HT1080 (cell line): ENCODE data around the gene CAMTA1. TPM values are rescaled to one million over a fixed set of nuclear protein-coding genes. Genes with fewer than 3 reads are reported as not detected.

ENCODE experiments used
- DNase-seq: peaks from one replicate; pipeline ENCODE4 v3.0.0-alpha.2; 2015; ENCODE audit warnings: low read depth
- total RNA-seq: library from RNA; depleted of rRNA; stranded (reverse); fragments of >200 nt; shearing (Covaris generic); gene quantifications from 2 replicates; pipeline ENCODE4 v1.2.3, GENCODE V29; 2014

The CAMTA1 gene
- total RNA-seq, 1 experiment from 2014 or later = 59.2 TPM

DNA sequence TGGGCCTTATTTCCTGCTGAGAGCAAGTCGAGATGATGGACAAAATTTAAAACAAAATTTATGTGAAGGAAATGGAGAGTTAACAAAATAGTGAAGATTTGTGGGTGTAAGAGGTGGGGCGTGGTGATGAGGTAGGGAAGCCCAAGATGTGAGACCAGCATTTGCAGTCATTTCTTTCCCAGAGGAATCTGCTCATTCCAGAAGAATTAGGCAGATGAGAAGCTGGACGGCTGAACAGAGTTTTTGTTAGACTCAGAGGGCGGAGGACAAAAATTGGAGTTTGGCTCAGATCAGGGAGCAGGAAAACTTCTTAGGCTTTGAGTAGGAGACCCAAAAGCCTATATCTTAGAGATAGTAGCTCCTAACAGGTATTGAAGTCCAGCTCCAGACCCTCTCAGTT lies 65.3 kb downstream of the CAMTA1 start:
- DNase-seq = no peak

GRCh38 chr1:6852136-6852890 lies 67.1 kb downstream of the CAMTA1 start:
- no peak for DNase-seq

DNA sequence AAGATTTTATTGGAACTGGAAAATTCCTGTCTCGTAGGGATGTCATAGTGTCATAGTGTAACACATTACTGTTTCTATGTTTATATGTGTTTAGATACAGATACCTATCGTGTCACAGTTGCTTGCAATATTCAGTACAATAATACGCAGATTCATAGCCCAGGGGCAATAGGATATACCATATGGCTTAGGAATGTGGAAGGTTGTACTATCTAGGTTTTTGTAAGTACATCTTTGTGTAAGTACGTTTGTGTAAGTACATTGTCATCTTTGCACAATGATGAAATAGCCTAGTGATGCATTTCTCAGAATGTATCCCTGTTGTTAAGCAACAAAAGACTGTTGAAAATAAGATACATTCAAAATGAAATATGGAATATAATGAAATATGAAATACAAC lies 68.9 kb downstream of the CAMTA1 start:
- no peak for DNase-seq

- no peak for DNase-seq
Measured at GRCh38 chr1:6857831-6858230, 72.6 kb downstream of the CAMTA1 start.

GRCh38 chr1:6858596-6858995 lies 73.3 kb downstream of the CAMTA1 start:
- no peak for DNase-seq

GRCh38 chr1:6859415-6860343 lies 74.4 kb downstream of the CAMTA1 start:
- peak; percentile 88 for DNase-seq

DNA sequence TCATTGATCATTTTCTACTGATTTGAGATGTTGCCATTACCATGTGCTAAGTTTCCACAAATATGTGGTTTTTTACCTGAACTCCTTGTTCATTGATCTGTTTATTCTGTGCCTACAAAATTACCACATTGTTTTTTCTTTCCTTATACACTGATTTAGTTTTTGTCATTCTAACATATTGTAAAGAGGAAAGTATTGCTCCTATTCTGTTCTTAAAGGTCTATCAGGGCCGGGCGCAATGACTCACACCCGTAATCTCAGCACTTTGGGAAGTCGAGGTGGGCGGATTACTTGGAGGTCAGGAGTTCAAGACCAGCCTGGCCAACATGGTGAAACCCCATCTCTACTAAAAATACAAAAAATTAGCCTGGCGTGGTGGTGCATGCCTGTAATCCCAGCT lies 75.1 kb downstream of the CAMTA1 start:
- DNase-seq = peak; percentile 65

- no peak for DNase-seq
Measured at GRCh38 chr1:6861075-6861724, 75.9 kb downstream of the CAMTA1 start.

DNA sequence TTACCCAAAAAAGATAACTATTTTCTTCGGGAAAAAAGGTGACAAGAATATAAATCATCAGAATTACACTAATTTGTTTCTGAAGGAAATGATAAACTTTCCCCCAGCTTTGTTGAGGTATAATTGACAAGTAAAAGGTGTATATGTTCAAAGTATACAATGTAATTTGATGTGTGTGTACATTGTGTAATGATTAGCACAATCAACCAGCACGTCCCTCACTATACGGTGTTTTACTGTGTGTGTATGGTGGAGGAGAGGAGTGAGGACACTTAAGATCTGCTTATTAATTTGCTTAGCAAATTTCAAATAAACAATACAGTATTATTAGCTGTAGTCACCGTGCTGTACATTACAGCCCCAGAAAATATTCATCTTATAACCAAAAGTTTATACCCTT lies 77.7 kb downstream of the CAMTA1 start:
- DNase-seq = no peak

GRCh38 chr1:6864166-6864565 lies 78.9 kb downstream of the CAMTA1 start:
- DNase-seq = peak; percentile 23

GRCh38 chr1:6866825-6867224 lies 81.6 kb downstream of the CAMTA1 start:
- no peak for DNase-seq

- no peak for DNase-seq
Measured at GRCh38 chr1:6867321-6867720, 82.1 kb downstream of the CAMTA1 start.

- no peak for DNase-seq
Measured at GRCh38 chr1:6867729-6868659, 82.7 kb downstream of the CAMTA1 start.

- DNase-seq = no peak
Measured at GRCh38 chr1:6868660-6869380, 83.6 kb downstream of the CAMTA1 start.

DNA sequence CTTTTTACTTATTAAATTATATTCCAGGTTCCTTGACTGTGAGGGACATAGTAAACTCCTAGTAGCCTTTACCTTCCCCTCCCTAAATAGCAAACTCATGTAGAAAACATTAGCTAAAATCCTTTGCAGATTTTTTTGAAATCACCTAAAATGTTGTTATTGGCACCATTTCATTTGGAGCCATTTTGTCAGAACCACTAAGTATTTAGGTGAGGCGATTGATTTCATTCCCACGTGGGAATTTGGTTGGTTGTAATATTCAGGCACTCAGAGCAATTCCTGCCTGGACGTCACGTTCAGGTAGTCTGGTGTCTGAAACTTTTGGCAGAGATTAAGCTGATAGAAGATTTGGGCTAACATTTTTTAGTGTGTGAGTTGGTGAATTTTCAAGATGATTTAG lies 84.3 kb downstream of the CAMTA1 start:
- DNase-seq = no peak

DNA sequence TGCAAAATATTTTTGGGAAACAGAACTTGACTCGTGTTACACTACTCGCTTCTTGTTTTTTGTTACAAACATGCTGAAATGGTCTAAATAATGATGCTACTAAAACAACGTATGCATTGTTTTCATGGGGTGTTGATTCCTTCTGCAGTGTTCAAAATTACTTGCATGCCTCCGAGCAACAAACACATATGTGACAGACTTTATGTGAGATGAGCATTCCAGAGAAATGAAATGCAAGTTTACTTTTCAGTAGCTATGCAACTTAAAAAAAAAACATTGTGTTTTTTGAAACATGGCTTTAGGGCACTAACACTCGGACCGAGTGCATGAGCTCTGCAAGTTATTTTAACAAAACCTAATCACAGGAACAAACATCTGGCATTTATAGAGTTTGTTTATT lies 84.8 kb downstream of the CAMTA1 start:
- no peak for DNase-seq

- no peak for DNase-seq
Measured at GRCh38 chr1:6870571-6870970, 85.3 kb downstream of the CAMTA1 start.

- no peak for DNase-seq
Measured at GRCh38 chr1:6871300-6871972, 86.2 kb downstream of the CAMTA1 start.

DNA sequence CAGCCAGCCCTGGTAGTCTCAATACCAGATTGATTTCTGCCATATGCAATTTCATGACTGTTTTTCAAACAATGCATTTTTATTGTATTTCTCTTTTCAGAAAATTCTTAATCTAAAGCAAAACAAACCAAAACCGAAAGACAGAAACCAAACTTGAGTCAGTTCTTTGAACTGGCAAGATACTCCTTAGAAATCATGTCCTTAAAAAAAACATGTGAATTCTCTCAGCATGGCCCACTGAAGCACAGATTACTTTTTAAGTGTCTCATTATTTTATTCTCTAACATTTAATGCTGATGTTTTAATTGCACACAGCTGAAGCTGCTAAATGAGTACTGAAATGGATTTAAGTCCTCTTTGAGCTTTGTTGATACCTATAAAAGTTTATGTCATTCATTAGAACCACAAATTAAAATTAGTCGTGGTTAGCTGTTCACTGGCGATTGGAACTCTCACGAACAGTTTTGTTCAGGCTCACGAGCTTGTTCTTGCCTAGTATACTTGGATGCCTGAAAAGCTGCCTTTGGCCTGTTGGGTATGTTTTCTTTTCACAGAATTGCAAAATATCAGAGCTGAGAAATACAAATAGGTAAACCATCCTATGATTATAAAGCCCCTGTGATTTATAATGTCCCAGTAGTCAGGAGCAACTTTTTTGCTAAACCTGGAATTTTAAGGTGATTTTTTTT lies 87.5 kb downstream of the CAMTA1 start:
- DNase-seq = no peak
